Renal cortical epithelial cell (primary cell): Measurements from ENCODE around the gene VPS25. TPM values are rescaled to one million over a fixed set of nuclear protein-coding genes. Genes with fewer than 3 reads are reported as not detected.
A peak's percentile ranks its signal among the peaks of the same experiment; 100 is the strongest.

Experiments used
- DNase-seq: peaks from one replicate; pipeline ENCODE4 v3.0.0-alpha.2; 2011; ENCODE audit warnings: low read depth
- total RNA-seq: library from RNA; depleted of rRNA; stranded (reverse); fragments of >200 nt; gene quantifications from 2 replicates; pipeline ENCODE4 v1.2.3, GENCODE V29; 2014

The VPS25 gene
- total RNA-seq, 1 donor from 2014 or later = 70.5 TPM

GRCh38 chr17:42795465-42795864, 22.2 kb downstream of the VPS25 start:
- no peak for DNase-seq

- DNase-seq = no peak
These were observed 23.0 kb downstream of the VPS25 start for GRCh38 chr17:42796066-42796758.

- DNase-seq = peak; percentile 97
These were observed 24.1 kb downstream of the VPS25 start for GRCh38 chr17:42797067-42798007.

GRCh38 chr17:42798011-42798382, 24.7 kb downstream of the VPS25 start:
- no peak for DNase-seq

GRCh38 chr17:42798383-42799380, 25.4 kb downstream of the VPS25 start, which contains the start of the genes CNTD1 and COA3:
TSS of gene CNTD1 (plus strand) at chr17:42798861. CDS start at chr17:42799068, 207 bp downstream.
TSS of gene COA3 (minus strand) at chr17:42798704. CDS start at chr17:42798681, 23 bp downstream.
- peak; percentile 55 for DNase-seq

GRCh38 chr17:42803074-42803883, 30.0 kb downstream of the VPS25 start:
- DNase-seq = no peak

GRCh38 chr17:42804918-42805367, 31.7 kb downstream of the VPS25 start:
- peak; percentile 41 for DNase-seq

GRCh38 chr17:42806249-42806648, 33.0 kb downstream of the VPS25 start:
- no peak for DNase-seq

- peak; percentile 61 for DNase-seq
These were observed 36.0 kb downstream of the VPS25 start for GRCh38 chr17:42809250-42809649.

GRCh38 chr17:42814633-42815399, 41.6 kb downstream of the VPS25 start:
- no peak for DNase-seq

GRCh38 chr17:42817866-42818265, 44.6 kb downstream of the VPS25 start:
- no peak for DNase-seq

- no peak for DNase-seq
These were observed 45.1 kb downstream of the VPS25 start for GRCh38 chr17:42818379-42818778.

GRCh38 chr17:42819939-42820535, 46.8 kb downstream of the VPS25 start:
- DNase-seq = peak; percentile 49

GRCh38 chr17:42821176-42821575, 47.9 kb downstream of the VPS25 start:
- no peak for DNase-seq

- DNase-seq = no peak
These were observed 54.2 kb downstream of the VPS25 start for GRCh38 chr17:42827472-42827871.
